Mesendoderm (in vitro differentiated cells): Measurements from ENCODE around the gene UBXN11.

Source experiments
- DNase-seq: peaks from one replicate; pipeline ENCODE4 v3.0.0; 2013
- H2AK5ac ChIP-seq: 2 replicates; pipeline ENCODE4 v1.6.1; 2013; ENCODE audit warnings: low read length, inconsistent platforms
- H2BK120ac ChIP-seq: 2 replicates; pipeline ENCODE4 v1.6.1; 2013; ENCODE audit warnings: low read depth, mild to moderate bottlenecking, low read length, moderate library complexity, mixed read lengths
- H2BK15ac ChIP-seq: replicated peaks from 2 replicates; pipeline ENCODE4 v1.6.1; 2013; ENCODE audit warnings: low read depth, mild to moderate bottlenecking, moderate library complexity
- H2BK5ac ChIP-seq: 2 replicates; pipeline ENCODE4 v1.6.1; 2013; ENCODE audit warnings: low read length, inconsistent platforms
- H3K18ac ChIP-seq: 2 replicates; pipeline ENCODE4 v1.6.1; 2013; ENCODE audit warnings: mild to moderate bottlenecking, low read length, mixed read lengths
- H3K23ac ChIP-seq: one replicate; pipeline ENCODE4 v1.6.1; 2013; ENCODE audit warnings: low read length
- H3K27ac ChIP-seq: 2 replicates; pipeline ENCODE4 v1.5.1; 2013; ENCODE audit warnings: low read depth, mild to moderate bottlenecking, inconsistent platforms, low read length, moderate library complexity
- H3K27me3 ChIP-seq: 2 replicates; pipeline ENCODE4 v1.6.1; 2013; ENCODE audit warnings: low read length, control low read depth, mild to moderate bottlenecking, inconsistent platforms; ENCODE audit not compliant: insufficient read depth, poor library complexity
- H3K36me3 ChIP-seq: 2 replicates; pipeline ENCODE4 v1.6.1; 2013; ENCODE audit warnings: low read length, inconsistent platforms; ENCODE audit not compliant: control insufficient read depth, insufficient read depth
- H3K4ac ChIP-seq: one replicate; pipeline ENCODE4 v1.6.1; 2013; ENCODE audit warnings: low read depth, mild to moderate bottlenecking, low read length, moderate library complexity
- H3K4me1 ChIP-seq: 2 replicates; pipeline ENCODE4 v1.6.1; 2013; ENCODE audit warnings: low read depth, low read length, inconsistent platforms; ENCODE audit not compliant: control insufficient read depth
- H3K4me2 ChIP-seq: 2 replicates; pipeline ENCODE4 v1.6.1; 2013; ENCODE audit warnings: low read length
- H3K4me3 ChIP-seq: 2 replicates; pipeline ENCODE4 v1.5.1; 2013; ENCODE audit warnings: mild to moderate bottlenecking, low read length
- H3K56ac ChIP-seq: one replicate; pipeline ENCODE4 v1.6.1; 2013; ENCODE audit warnings: low read length
- H3K79me1 ChIP-seq: 2 replicates; pipeline ENCODE4 v1.6.1; 2013; ENCODE audit warnings: low read length, inconsistent platforms
- H3K79me2 ChIP-seq: 2 replicates; pipeline ENCODE4 v1.6.1; 2013; ENCODE audit warnings: mild to moderate bottlenecking, low read length; ENCODE audit not compliant: control insufficient read depth, insufficient read depth
- H3K9ac ChIP-seq: 2 replicates; pipeline ENCODE4 v1.6.1; 2013; ENCODE audit warnings: low read length, inconsistent platforms
- H4K5ac ChIP-seq: one replicate; pipeline ENCODE4 v1.6.1; 2013; ENCODE audit warnings: low read length
- H4K8ac ChIP-seq: one replicate; pipeline ENCODE4 v1.6.1; 2013; ENCODE audit warnings: low read depth, mild to moderate bottlenecking, control low read depth, low read length, moderate library complexity
- WGBS: extraction: QIAGEN DNeasy Blood & Tissue Kit; methylation state at CpG from one replicate; pipeline ENCODE4 v1.1.7; 2013; ENCODE audit warnings: low lambda C conversion rate, missing lambda C conversion rate; ENCODE audit not compliant: insufficient coverage; ENCODE audit errors: extremely low coverage; 5-methylcytosine and 5-hydroxymethylcytosine counted together

UBXN11 gene

GRCh38 chr1:26234644-26235370, 71.6 kb downstream of the UBXN11 start:
- DNase-seq = peak; percentile 57
- H3K4ac ChIP-seq = no peak overlapping the region
- no peak overlapping the region for H2BK5ac ChIP-seq
- no peaks in the 10 kb centered on the region for H3K27me3 ChIP-seq
- peak overlapping the region; percentile 99 for H3K9ac ChIP-seq
- no peak overlapping the region for H4K8ac ChIP-seq
- peaks cover 10% of the 10 kb centered on the region for H3K79me1 ChIP-seq
- peaks cover 3% of the 10 kb centered on the region for H3K4me1 ChIP-seq
- no peaks in the 10 kb centered on the region for H3K36me3 ChIP-seq
- H3K18ac ChIP-seq = no peak overlapping the region
- H3K27ac ChIP-seq = peak overlapping the region; percentile 2
- peaks cover 32% of the 10 kb centered on the region for H3K79me2 ChIP-seq
- H3K4me2 ChIP-seq = peak overlapping the region; percentile 80
- H3K56ac ChIP-seq = peak overlapping the region; percentile 100
- peak overlapping the region; percentile 99 for H3K23ac ChIP-seq
- peak overlapping the region; percentile 99 for H3K4me3 ChIP-seq
- H4K5ac ChIP-seq = no peak overlapping the region
- no peak overlapping the region for H2BK120ac ChIP-seq
- no peak overlapping the region for H2BK15ac ChIP-seq
- WGBS = no CpG with 5 or more reads among the region's 30 CpGs
- peak overlapping the region; percentile 13 for H2AK5ac ChIP-seq

GRCh38 chr1:26233903-26234643, 72.4 kb downstream of the UBXN11 start, which contains the start of gene CEP85:
TSS of gene CEP85 (plus strand) at chr1:26234200. CDS start at chr1:26239784, 5,584 bp downstream.
- Histone ChIP-seq H3K36me3 (no peaks in the 10 kb centered on the region), H3K79me1 (peaks cover 10% of the 10 kb centered on the region)
- no CpG with 5 or more reads among the region's 73 CpGs for WGBS

More at GRCh38 chr1:26233903-26234643, 72.4 kb downstream of the UBXN11 start, which contains the start of gene CEP85:
- Histone ChIP-seq H4K5ac (no peak within 1 kb of the TSS), H3K4ac (no peak within 1 kb of the TSS), H2AK5ac (peak within 1 kb of the TSS; percentile 13), H3K23ac (peak within 1 kb of the TSS; percentile 99), H2BK15ac (no peak within 1 kb of the TSS), H3K4me1 (peaks cover 3% of the 10 kb centered on the region), H4K8ac (no peak within 1 kb of the TSS), H2BK120ac (no peak within 1 kb of the TSS), H3K27me3 (no peaks in the 10 kb centered on the region), H3K18ac (peak within 1 kb of the TSS; percentile 63), H3K4me3 (peak within 1 kb of the TSS; percentile 99), H3K9ac (peak within 1 kb of the TSS; percentile 99), H3K79me2 (peaks cover 30% of the 10 kb centered on the region), H3K4me2 (peak within 1 kb of the TSS; percentile 80), H3K27ac (peak within 1 kb of the TSS; percentile 74), H3K56ac (peak within 1 kb of the TSS; percentile 100), H2BK5ac (peak within 1 kb of the TSS; percentile 67)
- peak; percentile 99 for DNase-seq
